GM19240 (cell line): ENCODE data around the gene CACNA2D3.

Experiments used
- DNase-seq: peaks from one replicate; pipeline ENCODE4 v3.0.0; 2011; ENCODE audit warnings: low spot score; ENCODE audit not compliant: insufficient read length

CACNA2D3 gene

DNA sequence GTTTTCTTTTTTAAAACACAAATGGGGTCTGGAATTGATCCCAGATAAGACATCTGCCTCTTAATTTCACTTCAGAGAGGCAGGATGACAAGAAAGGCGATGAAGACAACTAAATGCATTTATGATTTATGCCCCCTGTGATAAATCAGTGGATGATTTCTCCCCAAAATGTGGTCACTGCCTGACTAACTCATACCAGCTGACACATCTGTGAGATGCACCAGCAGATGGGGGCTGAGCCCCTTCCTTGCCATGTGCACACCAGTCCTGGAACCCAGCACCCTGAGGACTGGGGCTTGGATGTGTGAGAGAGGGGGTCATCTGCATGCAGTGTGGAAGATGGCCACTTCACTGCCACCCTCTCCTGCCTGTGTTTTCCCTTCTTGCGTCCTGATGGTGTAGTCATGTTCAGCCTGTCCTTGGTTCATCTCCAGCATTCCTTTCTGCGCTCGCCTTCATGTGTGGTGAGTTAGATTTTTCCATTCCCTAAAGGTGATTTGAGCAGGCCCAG is 541.2 kb downstream of the CACNA2D3 start:
- DNase-seq = no peak

DNA sequence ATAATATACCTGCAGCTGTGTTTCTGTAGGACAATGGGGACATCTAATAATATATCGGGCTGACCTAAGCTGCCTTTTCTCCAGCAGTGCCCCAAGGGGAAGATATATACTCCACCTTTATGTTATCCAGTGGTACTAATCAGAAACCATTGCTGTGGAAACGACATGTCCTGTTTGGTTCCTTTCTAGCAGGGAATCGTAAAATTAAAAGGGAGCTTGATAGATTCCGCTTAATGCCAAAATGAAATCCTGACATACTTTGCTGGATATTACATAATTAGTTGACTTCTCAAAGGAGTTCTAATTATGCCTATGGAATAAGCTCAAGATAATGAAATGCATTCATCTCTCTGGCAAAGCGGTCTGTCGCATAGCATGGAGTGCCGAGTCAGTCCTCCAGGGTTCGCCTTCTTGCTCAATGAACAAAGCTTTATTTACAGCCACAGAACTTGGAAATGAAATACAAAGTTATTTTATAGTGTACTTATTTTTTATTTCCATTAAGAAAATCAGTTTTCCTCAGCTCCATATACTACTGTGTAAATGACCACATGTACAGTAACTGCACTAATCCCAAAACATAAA is 542.8 kb downstream of the CACNA2D3 start:
- no peak for DNase-seq

DNA sequence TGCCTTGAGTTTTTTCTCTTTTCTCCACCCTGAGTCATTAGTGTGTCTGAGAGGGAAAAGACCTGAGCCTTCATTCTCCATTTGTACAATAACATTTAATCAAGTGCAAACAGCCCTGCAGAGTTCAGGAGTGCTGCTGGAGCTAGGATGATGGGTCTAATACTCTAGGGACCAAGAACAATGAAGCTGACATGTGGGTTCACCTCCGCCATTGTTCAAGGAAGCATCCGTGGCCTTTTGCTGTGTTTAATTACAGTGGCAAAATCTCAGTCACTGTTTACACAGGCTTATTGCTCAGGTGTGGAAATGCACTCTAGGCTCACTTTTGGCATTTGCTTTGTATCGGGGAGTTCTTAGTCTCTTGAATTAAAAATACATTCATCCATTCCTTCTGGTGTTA is 545.9 kb downstream of the CACNA2D3 start:
- DNase-seq = no peak

DNA sequence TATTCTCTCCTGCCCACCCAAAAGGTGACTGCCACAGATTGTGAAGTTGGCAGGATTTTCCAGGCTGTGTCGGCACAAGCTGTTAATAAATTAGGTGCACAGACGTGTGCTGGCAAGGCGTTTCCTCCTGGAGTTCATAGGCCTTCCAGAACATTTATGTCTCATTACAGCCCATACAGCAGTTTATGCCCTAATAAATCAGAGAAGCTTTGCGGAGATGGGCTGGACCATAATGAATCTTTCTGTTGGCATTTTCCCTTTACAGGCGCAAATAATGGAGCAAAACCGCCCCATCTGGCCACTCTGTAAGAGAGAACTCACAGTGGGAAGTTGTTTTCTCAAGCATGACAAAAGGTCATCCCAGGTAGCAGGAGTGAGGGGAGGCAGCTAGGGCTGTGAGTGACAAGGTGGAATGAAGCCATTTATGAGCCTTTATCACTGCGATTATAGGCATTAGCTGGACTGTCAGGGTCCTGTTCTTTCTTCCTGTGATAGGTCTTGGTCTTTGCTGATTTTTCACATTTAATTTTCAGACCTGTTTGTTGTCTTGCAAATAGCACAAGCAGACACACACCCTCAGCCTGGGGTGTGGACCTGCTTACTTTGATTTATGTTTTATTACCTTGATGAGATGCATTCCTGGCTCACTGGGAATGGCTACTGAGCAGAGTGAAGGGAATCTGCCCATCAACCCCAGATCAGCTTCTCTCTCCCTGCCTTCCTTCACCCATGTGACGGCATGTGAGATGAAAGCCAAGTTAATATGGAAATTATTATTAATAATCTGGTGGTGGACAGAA is 548.0 kb downstream of the CACNA2D3 start:
- DNase-seq = no peak

DNA sequence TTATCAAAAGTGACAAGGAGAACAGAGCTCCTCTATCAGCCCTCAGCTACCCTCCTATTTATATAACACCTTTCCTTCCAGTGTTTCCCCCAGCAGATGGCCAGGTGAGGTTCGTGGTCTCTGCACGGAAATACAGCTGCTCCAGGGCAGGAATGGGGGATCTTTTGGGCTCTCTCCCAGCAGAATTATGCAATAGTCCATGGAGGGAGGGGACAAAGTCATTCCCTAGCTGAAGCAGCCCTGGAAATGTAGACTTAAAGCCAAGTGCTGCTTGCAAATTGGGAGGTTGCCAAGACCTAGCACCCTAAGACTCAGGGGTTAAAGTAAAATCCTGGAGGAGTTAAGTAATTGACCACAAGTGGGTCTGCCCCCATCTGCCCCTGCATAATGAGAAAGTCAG is 549.2 kb downstream of the CACNA2D3 start:
- no peak for DNase-seq

DNA sequence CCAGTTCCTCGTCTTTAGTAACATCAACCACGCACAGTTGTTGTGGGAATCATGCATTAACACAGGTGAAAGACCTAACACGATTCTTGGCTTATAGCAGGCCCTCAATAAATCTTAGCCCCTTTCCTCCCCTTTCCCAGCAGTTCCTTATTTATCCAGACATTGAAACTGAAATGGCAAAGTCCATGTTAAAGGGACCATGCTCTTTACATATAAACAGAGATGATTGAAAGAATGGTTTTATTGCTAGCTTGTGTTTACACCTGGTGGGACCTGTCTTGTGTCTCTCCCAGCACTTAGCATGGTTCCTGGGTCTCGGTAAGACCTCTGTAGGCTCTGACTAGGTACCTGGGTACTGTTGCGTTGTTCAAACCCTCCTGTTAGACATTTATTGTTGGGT is 553.7 kb downstream of the CACNA2D3 start:
- DNase-seq = no peak

DNA sequence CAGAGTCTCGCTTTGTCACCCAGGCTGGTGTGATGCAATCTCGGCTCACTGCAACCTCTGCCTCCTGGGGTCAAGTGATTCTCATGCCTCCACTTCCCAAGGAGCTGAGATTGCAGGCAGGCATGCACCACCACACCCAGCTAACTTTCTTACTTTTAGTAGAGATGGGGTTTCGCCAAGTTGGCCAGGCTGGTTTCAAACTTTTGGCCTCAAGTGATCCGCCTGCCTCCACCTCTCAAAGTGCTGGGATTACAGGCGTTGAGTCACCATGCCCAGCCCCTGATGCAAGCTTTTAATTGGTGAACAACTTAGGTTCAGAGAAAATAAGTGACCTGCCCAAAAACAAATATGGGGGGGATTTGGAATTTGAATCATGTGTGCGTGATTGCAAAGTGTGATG is 559.4 kb downstream of the CACNA2D3 start:
- no peak for DNase-seq

DNA sequence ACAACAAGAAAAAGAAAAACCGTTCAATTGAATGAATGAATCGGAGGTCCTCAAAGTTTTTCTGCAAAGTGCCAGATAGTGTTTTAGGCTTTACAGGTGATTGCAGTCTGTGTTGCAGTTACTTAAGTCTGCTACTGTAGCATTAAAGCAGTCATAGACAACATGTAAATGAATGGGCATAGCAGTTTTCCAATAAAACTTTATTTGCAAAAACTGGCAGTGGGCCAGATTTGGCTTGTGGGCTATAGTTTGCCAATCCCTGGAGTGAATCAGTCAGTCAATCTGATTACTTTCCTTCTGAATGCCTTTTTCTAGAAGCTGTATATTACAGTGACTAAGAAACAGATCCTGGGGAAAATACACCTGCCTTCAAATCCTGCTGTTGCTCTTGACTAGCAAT is 562.9 kb downstream of the CACNA2D3 start:
- no peak for DNase-seq

DNA sequence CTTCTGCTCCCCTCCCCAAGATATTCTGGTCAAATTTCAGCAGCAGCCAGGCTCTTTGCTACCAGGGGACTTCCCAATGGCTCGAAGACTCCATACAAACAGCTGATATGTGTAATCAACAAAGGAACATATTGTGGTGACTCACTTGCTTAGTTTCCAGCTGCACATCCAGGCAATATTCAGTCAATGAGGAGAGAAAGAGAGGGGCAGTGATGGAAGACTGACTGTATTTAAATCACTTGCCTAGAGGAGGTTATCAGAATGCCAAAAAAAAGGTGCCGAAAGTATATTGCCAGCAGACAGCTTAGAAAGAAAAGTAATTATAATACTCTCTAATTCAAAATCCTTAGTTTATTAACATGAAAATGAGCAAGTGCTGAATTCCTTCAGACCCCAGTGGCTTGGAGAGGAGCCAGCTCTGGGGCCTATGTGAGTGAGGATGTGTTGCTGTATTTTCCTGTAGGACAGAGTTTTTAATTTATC is 569.0 kb downstream of the CACNA2D3 start:
- DNase-seq = no peak

DNA sequence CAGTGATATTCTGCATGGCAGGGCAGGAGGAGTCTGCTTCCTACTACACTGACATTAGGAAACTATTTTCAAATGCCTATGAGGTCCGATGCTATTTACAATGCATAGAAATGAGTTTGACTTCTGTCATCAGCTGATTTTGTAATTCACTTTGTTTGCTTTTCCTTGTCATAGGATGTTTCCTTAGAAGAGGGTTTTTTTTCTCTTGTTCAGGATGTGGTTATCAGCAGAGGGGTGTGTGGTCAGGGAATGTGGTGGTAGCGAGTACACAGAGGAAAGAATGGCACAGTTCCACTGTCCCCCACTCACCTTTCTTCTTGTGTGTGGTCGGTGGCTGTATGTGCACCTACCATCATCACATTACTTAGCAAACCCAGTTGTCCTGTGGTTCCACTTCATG is 574.0 kb downstream of the CACNA2D3 start:
- no peak for DNase-seq

DNA sequence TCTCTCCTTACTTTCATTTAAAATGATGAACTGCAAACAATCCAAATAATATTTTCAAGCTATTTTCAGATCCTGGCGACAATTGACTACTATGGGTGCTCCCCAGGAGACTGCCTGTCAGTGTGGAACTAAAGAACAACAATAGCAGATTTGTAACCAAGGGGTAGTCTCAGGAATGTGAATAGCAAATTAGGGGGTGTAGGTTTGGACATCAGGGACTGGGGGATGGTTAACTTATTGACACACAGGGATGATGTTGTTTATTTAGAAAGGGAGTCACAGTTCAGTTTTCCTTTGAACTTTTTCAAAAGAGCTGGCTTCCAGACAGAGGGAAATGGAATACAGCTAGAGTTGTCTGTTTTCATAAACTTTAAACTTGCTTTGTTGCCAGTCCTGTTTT is 575.7 kb downstream of the CACNA2D3 start:
- DNase-seq = no peak

DNA sequence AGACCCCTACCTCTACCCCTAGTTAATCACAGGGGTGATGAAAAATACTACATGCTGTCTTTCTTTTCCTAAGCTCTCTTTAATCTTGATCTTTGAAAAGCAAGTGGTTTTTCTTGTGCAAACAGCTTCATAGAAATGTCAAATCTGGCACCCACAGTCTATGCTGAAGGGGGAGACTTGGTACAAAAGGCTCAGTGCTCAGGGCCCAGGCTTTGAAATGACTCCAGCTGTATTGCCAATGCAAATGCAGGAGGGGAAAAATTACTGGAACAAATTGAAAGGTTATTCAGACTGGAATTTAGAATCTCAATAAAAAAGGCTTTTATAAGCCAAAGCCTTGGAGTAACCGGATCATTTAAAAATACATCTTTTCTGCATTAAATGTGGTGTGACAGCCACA is 581.6 kb downstream of the CACNA2D3 start:
- DNase-seq = no peak

DNA sequence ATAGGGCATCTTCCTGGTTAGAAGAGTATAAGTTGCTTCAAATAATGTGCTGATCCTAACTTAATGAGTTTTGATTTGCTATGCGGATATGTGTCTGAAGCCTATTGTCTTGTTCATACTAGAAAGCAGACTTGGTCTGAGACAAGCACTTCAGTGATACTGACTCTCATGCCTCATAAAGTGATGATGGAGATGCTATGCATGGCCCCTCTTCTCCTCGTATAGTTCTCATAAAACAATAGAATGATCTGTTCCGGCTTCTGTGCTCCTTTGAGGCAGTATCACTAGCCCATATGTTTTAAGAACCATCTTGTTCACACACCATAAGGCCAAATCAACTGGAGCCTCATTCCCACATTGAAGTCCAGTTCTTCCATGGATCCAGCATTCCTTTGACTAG is 583.4 kb downstream of the CACNA2D3 start:
- DNase-seq = no peak

DNA sequence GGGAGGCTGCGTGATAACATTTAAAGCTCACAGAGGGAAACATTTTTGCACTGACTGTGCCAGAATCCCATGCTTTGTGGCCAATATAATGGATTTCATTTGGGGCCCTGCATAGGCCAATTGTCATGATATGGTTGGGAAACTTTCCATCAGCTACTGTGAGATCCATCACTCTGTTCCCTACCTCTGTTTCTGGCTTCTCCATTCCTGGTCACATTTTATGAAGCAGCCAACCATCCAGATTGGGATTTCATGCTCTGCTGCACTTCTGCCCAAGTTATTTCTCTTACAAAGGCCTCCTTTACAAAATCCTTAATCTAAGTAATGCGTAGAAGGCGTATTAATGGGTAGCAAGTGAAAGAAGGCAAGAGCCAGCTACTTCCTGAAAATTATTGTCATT is 584.4 kb downstream of the CACNA2D3 start:
- DNase-seq = no peak

DNA sequence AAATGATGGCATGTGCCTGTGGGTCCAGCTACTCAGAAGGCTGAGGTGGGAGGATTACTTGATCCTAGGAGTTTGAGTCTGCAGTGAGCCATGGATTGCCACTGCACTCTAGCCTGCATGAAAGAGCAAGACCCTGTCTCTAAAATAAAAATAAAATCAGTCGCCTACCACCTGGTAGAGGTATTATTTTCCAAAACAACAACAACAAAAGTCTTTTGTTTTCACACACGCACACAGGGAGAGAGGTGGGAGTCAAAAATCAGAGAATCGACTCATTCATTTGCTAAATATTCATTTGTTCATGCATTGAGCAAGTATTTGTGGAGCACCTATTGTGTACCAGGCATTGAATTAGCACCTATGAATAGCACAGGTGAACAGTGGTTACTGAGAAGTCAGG is 587.4 kb downstream of the CACNA2D3 start:
- DNase-seq = no peak

DNA sequence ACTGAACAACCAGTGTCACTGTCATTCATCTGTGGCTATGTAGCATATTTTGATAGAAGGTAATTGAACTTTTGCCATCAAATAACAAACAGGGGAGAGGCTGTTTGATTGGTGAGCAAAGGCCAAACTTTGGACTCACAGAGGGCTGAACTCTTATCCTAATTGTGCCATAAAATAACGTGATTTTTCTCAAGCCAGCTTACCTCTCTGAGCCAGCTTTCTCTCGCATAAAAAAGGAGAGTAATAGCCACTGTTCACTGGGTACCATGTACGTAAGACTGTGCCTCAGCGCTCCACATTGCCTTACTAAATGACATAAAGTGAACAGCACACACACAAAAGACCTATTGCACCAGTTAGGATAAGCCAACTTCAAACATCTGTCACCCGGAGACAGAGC is 588.6 kb downstream of the CACNA2D3 start:
- no peak for DNase-seq

DNA sequence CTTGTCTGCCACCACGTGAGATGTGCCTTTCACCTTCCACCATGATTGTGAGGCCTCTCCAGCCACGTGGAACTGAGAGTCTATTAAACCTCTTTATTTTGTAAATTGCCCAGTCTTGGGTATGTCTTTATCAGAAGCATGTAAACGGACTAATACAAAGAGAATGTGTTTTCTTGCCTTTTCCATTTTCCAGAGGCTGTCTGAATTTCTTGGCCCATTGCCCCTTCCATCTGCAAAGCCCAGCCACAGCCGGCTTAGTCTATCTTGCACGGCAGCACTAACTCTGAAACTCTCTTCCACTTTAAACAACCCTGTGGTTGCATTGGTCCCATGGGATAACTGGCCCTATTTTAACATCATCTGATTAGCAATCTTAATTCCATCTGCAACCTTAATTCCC is 590.2 kb downstream of the CACNA2D3 start:
- no peak for DNase-seq

DNA sequence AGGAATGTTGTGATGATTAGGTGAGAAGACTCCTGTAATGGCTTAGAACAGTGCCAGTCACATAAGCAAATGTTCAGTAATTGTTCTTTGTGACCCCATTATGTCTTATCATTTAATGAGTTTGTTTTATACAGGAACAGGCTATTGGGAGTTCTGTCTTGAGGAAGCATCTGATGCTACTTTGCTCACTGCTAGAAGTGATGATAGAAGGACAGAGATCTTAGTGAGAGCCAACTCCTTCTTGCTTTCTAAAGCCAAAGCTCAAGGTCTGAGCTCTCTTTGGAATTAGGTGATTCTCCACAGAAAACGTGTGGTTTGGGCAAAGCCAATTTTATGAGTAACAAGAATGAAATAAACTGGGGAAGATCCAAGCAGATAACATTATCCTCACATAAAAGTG is 590.7 kb downstream of the CACNA2D3 start:
- DNase-seq = no peak

DNA sequence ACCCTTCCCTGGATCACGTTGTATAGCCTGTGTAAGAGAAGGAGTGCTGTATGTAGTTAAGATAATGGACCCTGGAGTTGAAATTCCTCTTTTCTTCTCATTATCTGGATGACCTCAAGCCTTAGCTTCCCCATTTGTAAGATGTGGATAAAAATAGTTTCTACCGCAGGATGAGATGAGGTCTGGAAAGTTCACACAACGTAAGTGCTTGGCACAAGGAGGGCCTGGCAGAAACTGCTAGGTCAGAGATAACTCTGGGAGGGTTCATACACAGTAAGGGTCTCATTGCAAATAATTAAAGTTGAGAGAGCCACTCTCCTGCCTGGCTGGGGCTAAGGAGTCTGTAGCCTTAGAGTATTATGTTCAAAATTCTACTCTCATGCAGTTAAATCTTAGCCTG is 591.1 kb downstream of the CACNA2D3 start:
- no peak for DNase-seq

DNA sequence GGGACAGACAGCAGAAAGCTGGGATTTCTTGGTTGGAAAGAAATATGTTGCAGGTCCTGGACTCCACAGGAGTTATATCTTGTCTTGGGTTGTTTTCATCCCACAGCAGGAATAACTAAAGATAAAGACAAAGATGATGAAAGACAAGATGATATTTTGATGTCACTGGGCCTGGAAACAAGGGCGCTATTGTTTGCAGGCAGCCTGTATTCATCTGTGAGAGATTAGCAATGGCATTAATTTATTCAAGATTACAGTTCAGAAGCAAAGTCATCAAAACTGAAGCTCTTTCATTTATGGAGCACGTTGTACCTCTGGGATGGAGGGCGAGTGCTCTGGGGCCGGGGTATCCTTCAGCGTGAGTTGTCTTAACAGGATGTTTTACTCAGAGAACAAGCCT is 591.7 kb downstream of the CACNA2D3 start:
- DNase-seq = no peak

DNA sequence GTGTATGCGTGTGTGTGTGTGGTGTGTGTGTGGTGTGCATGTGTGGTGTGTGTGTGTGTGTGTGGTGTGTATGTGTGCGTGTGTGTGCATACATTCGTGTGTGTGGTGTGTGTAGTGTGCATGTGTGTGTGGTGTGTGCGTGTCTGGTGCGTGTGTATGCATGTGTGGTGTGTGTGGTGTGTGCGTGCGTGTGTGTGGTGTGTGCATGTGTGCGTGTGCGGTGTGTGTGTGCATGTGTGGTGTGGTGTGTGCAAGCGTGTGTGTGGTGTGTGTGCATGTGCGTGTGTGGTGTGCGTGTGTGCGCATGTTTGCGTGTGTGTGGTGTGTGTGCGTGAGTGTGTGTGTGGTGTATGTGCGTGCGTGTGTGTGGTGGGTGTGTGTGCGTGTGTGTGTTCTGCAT is 595.2 kb downstream of the CACNA2D3 start:
- no peak for DNase-seq

DNA sequence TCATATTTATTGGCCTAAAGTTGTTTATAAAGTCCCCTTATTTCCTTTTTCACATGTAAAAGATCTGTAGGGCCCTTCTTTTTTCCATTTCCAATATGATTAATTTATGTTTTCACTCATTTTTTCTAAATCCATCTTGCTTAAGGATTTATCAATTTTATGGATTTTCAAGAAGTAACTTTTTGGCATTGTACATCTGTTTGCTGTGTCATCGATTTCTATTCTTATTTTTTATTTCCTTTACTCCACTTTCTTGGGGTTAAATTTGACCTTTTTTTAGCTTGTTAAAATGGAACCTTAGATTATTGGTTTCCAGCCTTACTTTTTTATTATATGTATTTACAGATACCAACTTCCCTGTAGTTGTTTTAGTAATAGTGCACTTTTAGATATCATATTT is 597.6 kb downstream of the CACNA2D3 start:
- no peak for DNase-seq

DNA sequence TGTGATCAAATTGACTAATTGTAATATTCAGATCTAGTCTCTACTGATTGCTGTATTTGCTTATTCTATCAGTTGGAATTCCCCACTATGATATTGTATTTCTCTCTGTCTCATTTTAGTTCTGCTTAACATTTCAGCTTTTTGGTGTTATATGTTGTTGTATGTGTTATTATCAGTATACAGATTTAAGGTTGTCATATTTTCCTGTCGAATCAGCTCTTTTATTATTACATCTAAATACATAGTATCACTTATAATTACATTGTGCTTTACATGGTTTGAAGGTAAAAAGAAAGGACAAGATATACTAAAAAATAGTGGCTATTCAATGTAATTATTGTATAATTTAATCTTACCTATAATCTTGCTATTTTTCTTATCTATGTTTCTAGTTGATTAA is 598.3 kb downstream of the CACNA2D3 start:
- no peak for DNase-seq
